Smooth muscle cell of the brain vasculature (primary cell): ENCODE results near the gene SPECC1.
"Not testable (repeated sequence)": the region's sequence is repeated elsewhere in the genome, so short reads cannot be mapped to it uniquely, and the experiment has no call there.

Experiments used
- DNase-seq: peaks from one replicate; pipeline ENCODE4 v3.0.0-alpha.2; 2012; ENCODE audit warnings: low read depth, low spot score

SPECC1 gene

DNA sequence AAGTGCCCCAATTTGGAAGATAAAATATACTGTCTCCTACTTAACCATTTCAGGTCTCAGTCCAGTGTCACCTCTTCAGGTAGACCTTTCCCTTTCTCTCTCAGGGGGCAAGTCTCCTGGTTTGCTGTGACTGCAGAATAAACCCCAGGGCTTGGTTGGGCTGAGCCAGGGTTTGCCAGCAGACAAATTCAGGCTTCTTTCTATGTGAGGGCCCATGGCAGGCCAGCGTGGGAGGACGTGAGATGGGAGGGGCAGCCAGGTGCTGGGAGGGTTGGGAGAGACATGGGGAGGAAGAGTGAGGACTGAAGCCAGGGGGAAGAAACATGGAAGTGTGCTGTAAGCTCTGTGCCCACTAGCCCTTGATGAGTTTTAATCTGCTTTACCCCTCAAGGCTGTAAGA, 163.2 kb downstream of the SPECC1 start:
- DNase-seq: no peak

DNA sequence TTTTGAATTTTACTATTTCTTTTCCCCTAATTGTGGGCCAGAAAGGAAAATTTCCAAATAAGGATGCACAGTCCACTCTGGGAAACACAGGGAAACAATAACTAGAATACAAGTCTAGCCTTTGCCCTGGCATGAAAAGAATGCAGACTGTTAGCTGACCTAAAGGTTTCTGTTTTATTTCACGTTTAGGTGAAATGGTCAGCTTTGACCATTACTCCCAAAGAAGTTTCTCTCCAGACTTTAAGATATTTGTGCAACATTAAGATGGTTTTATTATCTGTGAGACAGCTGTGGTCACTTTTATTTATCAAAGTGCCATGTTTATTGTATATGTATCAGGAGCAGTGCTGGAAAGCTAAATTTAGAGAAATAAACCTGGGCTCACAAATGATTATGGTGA, 163.9 kb downstream of the SPECC1 start:
- DNase-seq: no peak

DNA sequence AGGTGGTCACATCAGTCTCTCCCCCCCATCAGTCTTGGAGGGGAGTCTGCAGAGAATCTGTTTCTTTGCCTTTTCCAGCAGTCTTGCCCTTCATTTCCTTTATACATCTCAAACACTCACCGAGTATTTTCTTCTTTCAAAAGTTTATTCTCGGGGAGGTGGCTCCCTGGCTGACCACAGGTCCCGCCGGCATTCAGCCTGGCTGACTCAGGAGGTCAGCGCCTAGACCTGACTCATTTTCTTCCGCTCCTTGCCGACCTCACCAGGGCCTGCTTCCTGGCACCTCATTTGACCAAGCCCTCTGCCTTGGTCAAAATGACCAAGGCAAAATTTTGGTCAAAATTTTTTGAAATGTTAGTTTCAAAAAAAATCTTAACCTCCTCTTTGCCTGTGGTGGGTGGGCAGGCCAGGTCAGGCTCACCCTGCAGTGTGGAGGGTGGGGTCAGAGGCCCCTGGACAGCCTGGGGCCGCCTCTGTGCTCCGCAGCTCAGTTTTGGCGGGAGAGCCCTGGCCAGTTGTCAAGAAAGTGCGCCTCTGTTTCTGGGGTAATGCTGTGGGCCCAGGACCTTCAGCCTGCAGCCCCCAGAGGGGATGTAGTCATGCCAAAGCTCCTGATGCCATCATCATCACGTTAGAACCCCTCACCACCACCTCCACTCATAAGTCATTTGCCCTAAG, 165.6 kb downstream of the SPECC1 start:
- DNase-seq: no peak

DNA sequence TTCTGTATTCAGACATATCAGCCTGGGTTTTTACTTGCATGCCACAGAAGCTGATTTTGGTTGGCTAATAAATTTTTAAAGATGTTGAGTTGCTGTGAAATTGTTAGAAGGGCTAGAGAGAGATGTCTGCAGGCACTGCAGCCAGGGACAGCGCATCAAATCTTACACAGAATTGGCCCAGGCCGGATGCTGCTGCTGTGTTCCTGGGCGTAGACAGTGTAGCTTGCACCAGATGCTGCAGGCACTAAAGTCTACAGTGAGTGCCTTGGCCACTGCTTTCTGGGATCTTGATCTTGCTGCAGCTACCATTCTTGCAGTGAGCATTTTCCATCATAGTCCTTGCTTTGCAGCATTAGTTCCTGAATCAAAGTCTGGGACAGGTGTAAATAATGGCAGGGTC, 169.9 kb downstream of the SPECC1 start:
- DNase-seq: no peak

DNA sequence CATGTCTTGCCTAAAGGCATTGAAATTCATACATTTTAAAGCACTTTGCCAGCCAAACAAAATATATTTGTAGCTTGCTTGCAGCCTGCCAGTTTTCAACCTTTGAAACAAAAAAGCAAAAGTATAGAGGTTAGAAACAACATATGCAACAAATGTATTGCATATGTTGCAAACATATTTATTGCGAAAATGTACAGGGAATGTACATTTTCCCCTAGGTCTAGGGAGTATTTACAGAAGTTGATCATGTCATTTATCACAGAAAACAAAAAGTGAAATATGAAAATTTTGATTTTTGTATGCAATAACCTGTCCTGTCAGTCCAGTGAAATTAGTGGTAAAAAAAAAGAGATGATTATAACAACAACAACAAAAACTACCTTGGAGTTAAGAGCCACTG, 171.5 kb downstream of the SPECC1 start:
- no peak for DNase-seq

DNA sequence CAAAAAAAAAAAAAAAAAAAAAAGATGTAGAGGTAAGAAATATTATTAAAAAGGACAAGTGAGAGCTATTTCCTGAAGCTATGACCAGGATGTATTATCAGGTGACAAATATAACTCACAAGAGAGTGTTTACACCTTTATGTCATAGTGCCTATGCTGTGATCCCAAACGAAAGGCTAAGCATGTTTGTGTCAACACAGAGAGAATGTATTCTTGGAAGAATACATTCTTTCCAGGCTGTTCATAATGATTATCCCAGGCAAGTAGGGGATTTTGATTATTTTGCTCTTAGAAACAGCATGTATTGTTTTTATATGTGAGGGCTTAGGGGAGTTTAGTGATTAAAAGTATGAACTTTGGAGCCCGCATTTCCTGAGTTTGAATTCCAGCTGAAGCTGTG, 175.0 kb downstream of the SPECC1 start:
- no peak for DNase-seq

DNA sequence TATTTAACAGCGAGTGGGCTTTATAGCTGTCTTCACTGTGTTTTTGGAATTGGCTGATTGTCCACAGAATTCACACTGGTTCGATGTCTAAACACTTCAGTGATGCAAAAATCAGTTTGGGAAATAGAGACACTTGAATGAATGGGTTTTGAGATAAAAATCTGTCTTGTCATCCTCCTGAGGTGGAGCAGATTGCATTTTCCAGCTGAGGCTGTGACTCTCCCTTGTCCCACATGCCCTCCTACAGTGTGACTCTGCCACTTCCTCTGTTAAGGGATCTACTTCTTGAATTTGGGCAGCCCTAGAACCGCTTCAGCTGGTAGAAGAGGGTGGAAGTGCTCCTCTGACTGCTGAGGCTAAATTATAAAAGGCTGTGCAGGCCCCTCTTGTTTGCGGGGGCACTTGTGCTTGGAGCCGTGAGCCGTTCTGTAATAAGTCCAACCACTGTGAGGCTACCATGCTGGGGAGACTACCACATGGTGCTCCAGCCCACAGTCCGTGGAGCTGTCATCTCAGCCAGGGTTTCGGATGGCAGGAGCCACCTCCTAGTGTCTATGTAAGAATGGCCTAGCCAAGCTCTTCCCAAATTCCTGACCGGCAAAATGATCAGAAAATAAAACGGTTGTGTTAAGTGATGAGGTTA, 175.9 kb downstream of the SPECC1 start:
- no peak for DNase-seq

DNA sequence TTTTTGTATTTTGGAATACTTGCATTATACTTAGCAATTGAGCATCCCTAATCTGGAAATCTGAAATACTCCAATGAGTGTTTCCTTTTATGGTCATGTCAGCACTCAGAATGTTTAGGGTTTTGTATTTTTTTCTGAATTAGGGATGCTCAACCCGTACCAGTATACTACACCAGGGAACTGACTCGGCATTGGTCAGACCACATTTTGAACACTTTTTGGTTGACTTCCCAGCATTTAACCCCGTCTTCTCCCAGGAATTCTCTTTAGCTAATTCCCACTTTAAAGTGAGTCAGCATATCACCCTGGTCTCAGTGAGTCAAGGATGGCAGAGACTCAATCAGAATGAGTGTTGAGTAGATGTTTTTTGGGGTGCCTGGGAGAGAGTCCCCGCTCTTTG, 177.9 kb downstream of the SPECC1 start:
- no peak for DNase-seq

DNA sequence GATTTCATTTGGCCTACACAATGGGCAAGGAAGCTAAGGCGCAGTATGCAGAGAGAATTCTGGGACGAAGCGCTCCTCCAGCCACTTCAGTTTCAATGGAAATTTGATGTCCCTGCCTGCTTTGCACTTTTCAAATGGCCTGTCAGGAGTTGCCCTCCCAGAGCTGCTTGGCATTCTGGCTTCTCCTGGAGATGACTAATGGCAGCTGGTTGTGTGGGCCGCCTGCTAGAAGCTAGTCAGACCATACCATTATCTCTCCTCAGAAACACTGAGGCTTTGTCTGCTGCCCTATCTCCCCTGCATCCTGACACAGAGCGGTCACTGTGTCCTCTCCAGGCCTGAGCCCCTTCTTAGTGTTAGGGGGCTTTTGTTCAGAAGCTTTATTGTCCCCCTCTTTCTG, 180.1 kb downstream of the SPECC1 start:
- no peak for DNase-seq

DNA sequence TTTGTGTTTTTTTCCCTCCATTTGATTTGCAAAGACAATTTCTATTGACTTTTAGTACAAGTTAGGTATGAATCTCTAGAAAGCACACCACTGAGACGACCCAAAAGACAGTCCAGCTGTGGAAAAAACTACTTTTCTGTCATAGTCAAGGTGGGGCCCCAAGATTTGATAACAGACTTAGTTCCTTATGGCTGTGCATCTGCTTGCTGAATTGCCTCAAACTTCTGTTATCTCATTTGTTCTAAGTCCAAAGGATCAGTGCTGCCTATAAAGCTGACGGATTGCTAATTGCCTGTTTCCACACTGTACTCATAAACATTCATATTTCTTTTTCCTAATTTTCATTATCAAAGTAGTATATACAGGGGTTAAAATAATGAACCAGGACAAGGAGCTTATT, 180.8 kb downstream of the SPECC1 start:
- no peak for DNase-seq

DNA sequence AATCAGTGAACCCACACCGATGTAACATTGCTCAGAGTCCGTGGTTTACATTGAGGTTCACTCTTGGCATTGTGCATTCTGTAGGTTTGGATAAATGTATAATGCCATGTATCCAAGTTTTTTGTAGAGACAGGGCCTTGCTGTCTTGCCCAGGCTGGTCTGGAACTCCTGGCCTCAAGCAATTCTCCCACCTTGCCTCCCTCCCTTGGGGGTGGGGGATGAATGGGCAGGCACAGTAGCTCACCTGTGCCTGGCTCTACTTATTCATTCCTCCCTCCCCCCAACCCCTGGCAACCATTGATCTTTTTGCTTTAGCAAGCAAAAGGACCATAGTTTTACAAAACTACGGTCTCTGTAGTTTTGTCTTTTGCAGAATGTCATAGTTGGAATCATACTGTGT, 181.4 kb downstream of the SPECC1 start:
- no peak for DNase-seq

DNA sequence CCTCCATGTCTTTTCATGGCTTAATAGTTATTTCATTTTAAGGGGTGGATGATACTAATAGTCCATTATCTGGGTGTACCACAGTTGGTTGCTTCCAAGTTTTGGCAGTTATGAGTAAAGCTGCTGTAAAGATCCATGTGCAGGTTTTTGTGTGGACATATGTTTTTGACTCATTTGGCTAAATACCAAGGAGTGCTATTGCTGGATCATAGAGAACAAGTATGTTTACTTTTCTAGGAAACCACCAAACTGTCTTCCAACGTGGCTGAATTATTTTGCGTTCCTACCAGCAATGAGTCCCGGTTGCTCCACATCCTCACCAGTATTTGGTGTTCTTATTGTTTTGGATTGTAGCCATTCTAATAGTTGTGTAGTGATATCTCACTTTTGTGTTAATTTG, 181.9 kb downstream of the SPECC1 start:
- no peak for DNase-seq

DNA sequence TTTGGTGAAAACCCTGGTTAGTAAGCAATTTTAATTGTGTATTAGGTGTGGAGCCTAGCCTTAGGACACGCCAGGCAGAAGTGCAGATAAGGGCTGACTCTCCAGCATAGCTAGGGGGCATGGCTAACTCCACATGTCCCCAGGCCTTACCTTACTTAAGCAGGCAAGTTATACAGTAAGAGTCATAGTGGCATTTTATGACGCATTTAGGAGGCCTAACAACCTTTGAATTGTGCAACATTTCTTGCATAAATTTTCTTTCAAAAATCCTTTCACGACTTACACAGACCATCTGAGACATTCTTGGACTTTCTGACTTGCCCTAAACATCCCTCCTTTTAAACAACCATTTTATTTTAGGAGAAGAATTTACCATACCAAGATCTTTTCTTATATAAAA, 187.1 kb downstream of the SPECC1 start:
- DNase-seq: not testable (repeated sequence)

DNA sequence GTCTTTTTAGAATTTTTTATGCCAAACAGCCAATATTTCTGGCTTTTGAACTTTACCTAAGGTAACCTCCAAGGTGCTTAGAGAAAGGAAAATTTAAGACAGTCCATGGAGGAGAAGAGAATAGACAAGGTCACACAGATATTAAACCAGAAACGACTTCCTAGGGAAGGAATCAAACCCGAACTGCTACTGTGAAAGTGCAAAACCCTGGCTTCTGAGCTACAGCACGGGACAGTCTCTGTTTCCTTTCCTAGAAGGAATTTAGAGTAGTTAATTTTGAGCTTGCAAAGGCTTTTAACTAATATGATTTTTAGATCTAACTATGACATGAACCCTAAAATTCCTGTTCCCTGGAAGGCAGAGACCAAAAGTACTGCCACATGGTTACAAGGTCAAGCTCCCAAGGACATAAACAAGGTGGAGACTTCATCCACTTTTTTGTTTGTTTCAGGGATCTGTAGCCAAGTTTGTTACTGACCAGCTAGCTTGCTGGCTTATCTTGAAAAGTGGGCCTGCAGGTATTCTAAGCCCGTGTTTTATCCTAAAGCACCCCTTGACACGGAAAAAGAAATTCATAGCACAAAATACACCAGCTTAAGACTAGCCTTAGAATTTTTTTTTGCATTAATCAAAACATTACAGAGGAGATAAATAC, 188.2 kb downstream of the SPECC1 start:
- no peak for DNase-seq

DNA sequence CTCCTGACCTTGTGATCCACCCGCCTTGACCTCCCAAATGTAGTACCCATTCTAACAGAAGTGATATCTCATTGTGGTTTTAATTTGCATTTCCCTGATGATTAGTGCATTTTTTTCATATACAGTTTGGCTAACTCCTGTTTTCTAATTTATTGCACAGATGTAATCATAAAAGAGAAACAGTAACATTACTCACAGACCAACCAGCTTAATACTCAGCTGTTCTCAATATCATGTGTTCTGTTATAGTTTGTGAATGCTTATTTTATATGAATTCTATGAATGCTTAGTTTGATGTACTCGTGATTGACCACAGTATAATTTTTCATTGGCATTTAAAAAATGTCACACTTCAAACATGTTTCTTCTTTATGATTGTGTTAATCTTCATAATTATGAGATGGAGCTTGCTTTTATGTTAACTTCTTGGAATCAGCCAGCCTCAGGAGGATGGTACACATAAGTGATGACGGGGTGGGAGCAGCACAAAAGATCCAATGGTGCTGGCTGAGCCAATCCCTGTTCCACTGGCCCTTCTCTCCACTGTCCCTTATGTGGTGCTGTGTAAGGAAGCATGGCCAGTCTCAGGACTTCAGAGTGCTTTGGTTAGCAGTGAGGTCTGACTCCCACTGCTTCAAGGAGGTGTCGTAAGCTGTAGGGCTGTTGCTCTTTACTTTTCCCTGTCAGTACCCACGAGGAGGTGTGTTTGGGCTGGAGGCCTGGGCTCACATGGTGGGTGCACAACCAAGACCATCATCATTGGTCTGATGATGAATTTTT, 191.0 kb downstream of the SPECC1 start:
- DNase-seq: no peak

DNA sequence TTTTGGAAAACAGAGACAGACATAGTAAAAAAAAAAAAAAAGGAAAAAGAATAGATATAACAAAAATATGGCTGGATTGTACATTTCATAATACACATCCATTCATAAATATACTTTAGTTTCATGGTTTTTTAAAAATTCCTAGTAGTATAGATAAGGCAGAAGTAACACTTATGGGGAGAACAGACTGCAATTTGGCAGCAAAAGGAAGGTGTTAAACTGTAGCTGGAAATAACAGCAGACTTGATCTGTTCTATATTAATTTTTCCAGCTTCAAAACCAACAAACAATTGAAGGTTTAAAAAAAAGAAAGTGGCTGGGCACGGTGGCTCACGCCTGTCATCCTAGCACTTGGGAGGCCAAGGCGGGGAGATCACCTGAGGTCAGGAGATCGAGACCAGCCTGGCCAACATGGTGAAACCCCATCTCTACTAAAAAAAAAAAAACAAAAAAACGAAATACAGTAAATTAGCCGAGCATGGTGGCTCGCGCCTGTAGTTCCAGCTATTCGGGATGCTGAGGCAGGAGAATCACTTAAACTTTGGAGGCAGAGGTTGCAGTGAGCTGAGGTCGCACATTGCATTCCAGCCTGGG, 191.8 kb downstream of the SPECC1 start:
- DNase-seq: no peak

DNA sequence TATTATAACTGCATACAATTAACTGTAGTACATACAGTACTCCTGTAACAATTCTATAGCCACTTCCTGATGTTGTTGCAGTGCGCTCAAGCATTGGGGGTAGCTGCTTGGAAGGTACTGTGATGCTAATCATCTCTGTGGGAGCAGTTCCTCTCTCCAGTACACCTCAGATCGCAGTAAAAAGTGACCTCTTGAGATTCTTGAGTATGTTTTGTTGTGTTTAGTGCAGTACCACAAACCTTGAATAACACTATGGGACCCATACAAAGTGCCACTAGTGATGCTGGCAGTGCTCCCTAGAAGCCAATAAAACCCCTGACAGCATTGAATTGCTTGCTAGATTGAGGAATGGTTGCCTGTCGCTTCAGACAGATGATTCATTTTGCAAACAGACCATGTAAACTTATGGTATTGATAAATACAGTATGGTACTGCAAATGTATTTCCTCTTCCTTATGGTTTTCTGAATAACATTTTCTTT, 193.0 kb downstream of the SPECC1 start:
- DNase-seq: no peak

DNA sequence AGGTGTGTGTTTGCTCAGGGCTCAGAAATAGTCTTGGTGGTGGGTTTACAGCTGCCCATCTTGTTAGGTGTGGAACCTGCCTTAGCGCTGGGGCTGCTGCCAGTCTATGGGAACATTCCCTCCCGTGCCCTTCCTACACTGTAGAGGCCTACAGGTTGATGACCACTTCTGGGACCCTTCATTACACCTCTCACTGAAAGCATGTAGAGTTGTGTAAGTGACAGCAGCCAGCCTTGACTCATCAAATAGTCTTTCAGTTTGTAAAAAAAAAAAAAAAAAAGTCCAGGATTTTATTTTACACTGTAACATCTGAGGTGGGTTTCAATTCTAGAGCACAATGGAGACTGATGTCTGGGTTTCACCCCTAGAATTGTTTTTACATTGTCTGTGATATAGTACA, 193.9 kb downstream of the SPECC1 start:
- DNase-seq: no peak

DNA sequence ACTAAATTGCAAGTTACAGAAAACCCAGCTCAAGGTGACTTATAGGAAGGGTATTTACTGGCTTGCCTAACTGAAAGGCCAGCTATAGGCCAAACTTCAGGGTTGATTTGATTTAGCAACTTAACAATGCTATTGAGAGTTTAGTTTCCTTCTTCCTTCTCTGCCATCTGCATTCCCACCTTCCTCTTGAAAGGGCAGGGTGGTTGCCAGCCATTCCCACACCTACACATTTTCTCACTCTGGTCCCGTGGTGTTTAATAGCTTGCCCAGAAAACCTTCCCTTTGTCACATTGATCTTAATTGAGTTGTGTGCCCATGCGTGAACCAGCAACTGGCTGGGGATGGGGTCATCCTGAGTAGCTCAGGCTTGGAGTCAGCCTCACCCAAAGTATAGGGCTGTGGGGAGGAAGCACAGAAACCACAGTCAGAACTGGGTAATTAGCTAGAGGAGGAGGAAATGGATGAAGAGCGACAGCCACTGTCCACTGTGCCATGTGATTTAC, 194.7 kb downstream of the SPECC1 start:
- DNase-seq: no peak

DNA sequence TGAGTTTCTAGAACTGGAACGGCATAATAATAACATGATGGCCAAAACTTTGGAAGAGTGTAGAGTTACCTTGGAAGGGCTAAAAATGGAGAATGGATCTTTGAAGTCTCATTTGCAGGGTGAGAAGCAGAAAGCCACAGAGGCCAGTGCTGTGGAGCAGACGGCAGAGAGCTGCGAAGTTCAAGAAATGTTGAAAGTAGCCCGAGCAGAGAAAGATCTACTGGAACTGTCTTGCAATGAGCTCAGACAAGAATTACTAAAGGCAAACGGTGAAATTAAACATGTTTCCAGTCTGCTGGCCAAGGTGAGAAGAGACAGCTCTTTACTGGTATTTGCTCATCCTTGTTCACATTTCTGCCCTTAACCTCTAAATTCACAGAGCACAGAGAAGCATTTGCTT, 196.4 kb downstream of the SPECC1 start:
- no peak for DNase-seq

DNA sequence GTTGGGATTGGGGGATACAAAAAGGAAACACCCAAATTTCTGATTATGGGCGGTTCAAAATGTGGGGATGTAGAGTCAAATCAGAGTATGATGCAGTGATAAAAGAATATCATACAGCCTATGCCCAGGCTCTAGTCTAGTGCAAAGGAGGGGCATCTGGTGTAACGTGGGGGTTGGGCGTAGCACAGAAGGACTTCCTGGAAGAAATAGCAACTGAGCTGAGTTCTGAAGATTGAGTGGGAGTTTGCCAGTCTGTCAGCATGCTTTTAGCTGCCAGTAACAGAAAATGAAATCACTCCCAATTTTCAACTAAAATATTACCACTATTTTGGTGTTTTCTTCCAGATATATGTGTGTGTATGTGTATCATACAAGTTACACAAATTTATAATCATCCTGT, 196.9 kb downstream of the SPECC1 start:
- no peak for DNase-seq

DNA sequence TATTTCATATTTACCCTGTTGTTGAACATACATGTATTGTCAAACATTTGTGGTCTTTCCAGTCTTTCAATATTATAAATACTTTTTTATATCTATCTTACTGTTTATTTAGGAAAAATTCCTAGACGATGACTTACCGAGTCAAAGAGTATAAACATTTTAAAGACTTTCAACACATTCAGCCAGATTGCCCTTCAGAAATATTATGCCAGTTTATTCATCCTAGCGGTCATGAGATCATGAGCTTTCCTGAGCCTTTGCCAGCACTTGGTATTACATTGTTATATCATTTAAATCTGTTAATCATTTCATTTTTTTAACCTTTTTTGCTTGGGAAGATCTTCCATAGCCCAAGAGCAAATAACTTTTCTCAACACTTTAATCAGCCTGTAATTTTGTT, 197.4 kb downstream of the SPECC1 start:
- DNase-seq: no peak
